Type B pancreatic cell (in vitro differentiated cells): ENCODE measurements around the gene CEP55. TPM values are rescaled to one million over a fixed set of nuclear protein-coding genes. Genes with fewer than 3 reads are reported as not detected.

Source experiments
- DNase-seq: peaks from one replicate; pipeline ENCODE4 v3.0.0; 2021; ENCODE audit warnings: mixed read lengths; ENCODE audit not compliant: unreplicated experiment; ENCODE audit errors: extremely low spot score
- H3K27ac Mint-ChIP-seq: 2 replicates; pipeline ENCODE4 v1.8.0; 2021; ENCODE audit warnings: mild to moderate bottlenecking, mixed read lengths
- H3K27me3 Mint-ChIP-seq: 2 replicates; pipeline ENCODE4 v1.8.0; 2021; ENCODE audit warnings: mixed read lengths
- H3K36me3 Mint-ChIP-seq: 2 replicates; pipeline ENCODE4 v1.8.0; 2021; ENCODE audit warnings: mixed read lengths
- H3K4me1 Mint-ChIP-seq: one replicate; pipeline ENCODE4 v1.8.0; 2021; ENCODE audit warnings: mixed read lengths; ENCODE audit not compliant: unreplicated experiment
- H3K4me3 Mint-ChIP-seq: 2 replicates; pipeline ENCODE4 v1.8.0; 2021; ENCODE audit warnings: mild to moderate bottlenecking, mixed read lengths
- H3K9me3 Mint-ChIP-seq: 2 replicates; pipeline ENCODE4 v1.8.0; 2021; ENCODE audit warnings: mixed read lengths
- CTCF ChIP-seq: fragments of 200-600 bp; sonication (generic); conservative IDR thresholded peaks from 2 replicates; pipeline ENCODE4 v1.5.0; 2021; ENCODE audit warnings: antibody characterized with exemption, mild to moderate bottlenecking
- total RNA-seq: library from RNA; stranded (reverse); gene quantifications from 2 replicates; pipeline ENCODE4 v1.2.1, GENCODE V29; 2021; ENCODE audit warnings: low replicate concordance

The CEP55 gene
- total RNA-seq, 1 donor from 2014 or later: 14.8 TPM

- H3K36me3 Mint-ChIP-seq: no peaks in the 10 kb centered on the region
- H3K27me3 Mint-ChIP-seq: no peaks in the 10 kb centered on the region
- H3K9me3 Mint-ChIP-seq: no peaks in the 10 kb centered on the region
- peak overlapping the region; percentile 68 for H3K27ac Mint-ChIP-seq
- H3K4me1 Mint-ChIP-seq: peaks cover 13% of the 10 kb centered on the region
- TF ChIP-seq CTCF: no peak
- peak overlapping the region; percentile 85 for H3K4me3 Mint-ChIP-seq
- DNase-seq: no peak
Observed at GRCh38 chr10:93498166-93498565, 1.8 kb downstream of the CEP55 start.

- H3K36me3 Mint-ChIP-seq: peaks cover 4% of the 10 kb centered on the region
- no peaks in the 10 kb centered on the region for H3K27me3 Mint-ChIP-seq
- TF ChIP-seq CTCF: no peak
- peaks cover 13% of the 10 kb centered on the region for H3K4me1 Mint-ChIP-seq
- H3K9me3 Mint-ChIP-seq: no peaks in the 10 kb centered on the region
- H3K27ac Mint-ChIP-seq: no peak overlapping the region
- no peak overlapping the region for H3K4me3 Mint-ChIP-seq
- no peak for DNase-seq
Observed at GRCh38 chr10:93501650-93502049, 5.2 kb downstream of the CEP55 start.

GRCh38 chr10:93503075-93503474, 6.7 kb downstream of the CEP55 start:
- no peaks in the 10 kb centered on the region for H3K27me3 Mint-ChIP-seq
- no peak for DNase-seq
- H3K36me3 Mint-ChIP-seq: peaks cover 7% of the 10 kb centered on the region
- no peaks in the 10 kb centered on the region for H3K9me3 Mint-ChIP-seq
- no peak overlapping the region for H3K27ac Mint-ChIP-seq
- TF ChIP-seq CTCF: no peak
- peaks cover 11% of the 10 kb centered on the region for H3K4me1 Mint-ChIP-seq
- no peak overlapping the region for H3K4me3 Mint-ChIP-seq

GRCh38 chr10:93505075-93505474, 8.7 kb downstream of the CEP55 start:
- DNase-seq: no peak
- peaks cover 7% of the 10 kb centered on the region for H3K36me3 Mint-ChIP-seq
- no peak for TF ChIP-seq CTCF
- no peaks in the 10 kb centered on the region for H3K9me3 Mint-ChIP-seq
- no peak overlapping the region for H3K4me3 Mint-ChIP-seq
- no peaks in the 10 kb centered on the region for H3K27me3 Mint-ChIP-seq
- H3K27ac Mint-ChIP-seq: no peak overlapping the region
- H3K4me1 Mint-ChIP-seq: no peaks in the 10 kb centered on the region

GRCh38 chr10:93509816-93510215, 13.4 kb downstream of the CEP55 start:
- H3K36me3 Mint-ChIP-seq: peaks cover 12% of the 10 kb centered on the region
- no peak overlapping the region for H3K4me3 Mint-ChIP-seq
- no peaks in the 10 kb centered on the region for H3K27me3 Mint-ChIP-seq

More at GRCh38 chr10:93509816-93510215, 13.4 kb downstream of the CEP55 start:
- TF ChIP-seq CTCF: no peak
- Mint-ChIP-seq H3K9me3 (no peaks in the 10 kb centered on the region), H3K4me1 (no peaks in the 10 kb centered on the region), H3K27ac (no peak overlapping the region)
- no peak for DNase-seq
